Suprapubic skin (tissue), 4 donors: ENCODE data around the gene NUDT8. TPM values are rescaled to one million over a fixed set of nuclear protein-coding genes. Genes with fewer than 3 reads are reported as not detected.

Source experiments
- DNase-seq, 2 donors: peaks; one replicate each; pipeline ENCODE4 v3.0.0-alpha.2; 2019; ENCODE audit warnings: low spot score in 2 of 2
- H3K27ac ChIP-seq: fragments of 200-600 bp; sonication (generic); one replicate; pipeline ENCODE4 v1.5.1; 2019
- H3K27me3 ChIP-seq: fragments of 200-600 bp; sonication (generic); one replicate; pipeline ENCODE4 v1.5.1; 2019
- H3K36me3 ChIP-seq: fragments of 200-600 bp; sonication (generic); one replicate; pipeline ENCODE4 v1.5.1; 2019
- H3K4me1 ChIP-seq: fragments of 200-600 bp; sonication (generic); one replicate; pipeline ENCODE4 v1.5.1; 2019
- H3K4me3 ChIP-seq: fragments of 200-600 bp; sonication (generic); one replicate; pipeline ENCODE4 v1.5.1; 2019; ENCODE audit warnings: mild to moderate bottlenecking
- H3K9me3 ChIP-seq: fragments of 200-600 bp; sonication (generic); one replicate; pipeline ENCODE4 v1.5.1; 2019
- CTCF ChIP-seq, 2 donors: fragments of 200-600 bp in 1 of 2; fragments of 450-650 bp in 1 of 2; sonication (generic) in 1 of 2; IDR thresholded peaks; one replicate each; pipeline ENCODE4 v1.5.1; 2016 to 2019; ENCODE audit warnings: antibody characterized with exemption in 2 of 2, mild to moderate bottlenecking in 1 of 2, moderate library complexity in 1 of 2
- EP300 ChIP-seq: sonication (generic); formaldehyde crosslinking; IDR thresholded peaks from one replicate; pipeline ENCODE4 v1.6.1; 2017; ENCODE audit warnings: antibody characterized with exemption
- POLR2A ChIP-seq, 2 donors: fragments of 450-650 bp; IDR thresholded peaks; one replicate each; pipeline ENCODE4 v1.6.1; 2017; ENCODE audit warnings: antibody characterized with exemption in 2 of 2, mild to moderate bottlenecking in 2 of 2, moderate library complexity in 2 of 2
- POLR2AphosphoS5 ChIP-seq, 3 donors: sonication (generic); formaldehyde crosslinking; IDR thresholded peaks; one replicate each; pipeline ENCODE4 v1.6.1; 2017; ENCODE audit warnings: antibody characterized with exemption in 3 of 3
- WGBS: methylation state at CpG from one replicate; pipeline ENCODE4 v1.1.5; 2018; 5-methylcytosine and 5-hydroxymethylcytosine counted together
- total RNA-seq, 4 donors: library from RNA; depleted of rRNA; stranded (reverse); fragments of >200 nt; gene quantifications; one replicate each; pipeline ENCODE4 v1.1.0, GENCODE V29; 2016

NUDT8 gene
- total RNA-seq, 4 donors from 2014 or later, result 33.9 to 48.8 (median 46.3) TPM

- TF ChIP-seq EP300 (no peak), POLR2A (IDR thresholded peaks at IDR 0.05) (no peak), POLR2AphosphoS5 (IDR thresholded peaks at IDR 0.05) (no peak), CTCF (IDR thresholded peaks at IDR 0.05) (no peak)
These were observed 37.1 kb upstream of the NUDT8 start for GRCh38 chr11:67666676-67667489.

GRCh38 chr11:67666303-67666645 is 36.5 kb upstream of the NUDT8 start:
- Histone ChIP-seq H3K4me3 (no peak overlapping the region), H3K9me3 (no peaks in the 10 kb centered on the region), H3K4me1 (peaks cover 3% of the 10 kb centered on the region), H3K27me3 (no peaks in the 10 kb centered on the region), H3K36me3 (peaks cover 8% of the 10 kb centered on the region), H3K27ac (no peak overlapping the region)
- no peak for TF ChIP-seq POLR2A (IDR thresholded peaks at IDR 0.05)
- no peak for TF ChIP-seq CTCF (IDR thresholded peaks at IDR 0.05)
- TF ChIP-seq POLR2AphosphoS5 (IDR thresholded peaks at IDR 0.05), result no peak
- TF ChIP-seq EP300, result no peak
- no CpG with 5 or more reads among the region's 11 CpGs for WGBS
- DNase-seq, result peak in 1 of 2 donors; percentile 60

More at GRCh38 chr11:67666676-67667489, 37.1 kb upstream of the NUDT8 start:
- Histone ChIP-seq H3K36me3 (peaks cover 8% of the 10 kb centered on the region), H3K27ac (no peak overlapping the region), H3K9me3 (no peaks in the 10 kb centered on the region), H3K4me3 (no peak overlapping the region), H3K4me1 (peaks cover 3% of the 10 kb centered on the region), H3K27me3 (no peaks in the 10 kb centered on the region)
- WGBS, result 55% methylated on average over 9 of the region's 20 CpGs
- peak in 1 of 2 donors; percentile 63 for DNase-seq

- H3K36me3 ChIP-seq, result peaks cover 8% of the 10 kb centered on the region
- no peaks in the 10 kb centered on the region for H3K27me3 ChIP-seq
- 65% methylated on average over 7 of the region's 24 CpGs for WGBS
- TF ChIP-seq POLR2A (IDR thresholded peaks at IDR 0.05) (no peak), CTCF (IDR thresholded peaks at IDR 0.05) (no peak), EP300 (no peak), POLR2AphosphoS5 (IDR thresholded peaks at IDR 0.05) (no peak)
- H3K4me1 ChIP-seq, result peaks cover 3% of the 10 kb centered on the region
- H3K9me3 ChIP-seq, result no peaks in the 10 kb centered on the region
- H3K27ac ChIP-seq, result no peak overlapping the region
- no peak overlapping the region for H3K4me3 ChIP-seq
- DNase-seq, result peak in 1 of 2 donors; percentile 67
These were observed 36.0 kb upstream of the NUDT8 start for GRCh38 chr11:67665541-67666302.

GRCh38 chr11:67664696-67665540 is 35.2 kb upstream of the NUDT8 start:
- peak in 1 of 2 donors; percentile 32 for DNase-seq
- no peak overlapping the region for H3K4me3 ChIP-seq
- 81% methylated on average over 9 of the region's 33 CpGs for WGBS
- TF ChIP-seq POLR2A (IDR thresholded peaks at IDR 0.05) (no peak), POLR2AphosphoS5 (IDR thresholded peaks at IDR 0.05) (no peak), CTCF (IDR thresholded peaks at IDR 0.05) (no peak), EP300 (no peak)
- H3K27ac ChIP-seq, result no peak overlapping the region
- H3K9me3 ChIP-seq, result no peaks in the 10 kb centered on the region
- no peaks in the 10 kb centered on the region for H3K4me1 ChIP-seq
- peaks cover 8% of the 10 kb centered on the region for H3K36me3 ChIP-seq
- no peaks in the 10 kb centered on the region for H3K27me3 ChIP-seq
